Right atrium auricular region (tissue), 2 donors: Measurements from ENCODE around the gene APOA1. TPM values are rescaled to one million over a fixed set of nuclear protein-coding genes. Genes with fewer than 3 reads are reported as not detected.
A peak's percentile ranks its signal among the peaks of the same experiment; 100 is the strongest.

Experiments used
- DNase-seq: peaks from one replicate; pipeline ENCODE4 v3.0.0-alpha.2; 2019; ENCODE audit warnings: low spot score
- H3K27ac ChIP-seq, 2 donors: fragments of 200-600 bp; sonication (generic); 1 replicate in 1 of 2; 2 replicates in 1 of 2; pipeline ENCODE4 v1.5.1; 2016 to 2019
- H3K27me3 ChIP-seq, 2 donors: fragments of 200-600 bp; sonication (generic); one replicate each; pipeline versions ENCODE4 v1.5.1 to v1.6.0; 2017 to 2019
- H3K36me3 ChIP-seq: fragments of 200-600 bp; sonication (generic); one replicate; pipeline ENCODE4 v1.5.1; 2016
- H3K4me1 ChIP-seq, 2 donors: fragments of 200-600 bp; sonication (generic); one replicate each; pipeline versions ENCODE4 v1.5.1 to v1.6.0; 2017 to 2019
- H3K4me3 ChIP-seq, 2 donors: fragments of 200-600 bp; sonication (generic); 1 replicate in 1 of 2; 2 replicates in 1 of 2; pipeline ENCODE4 v1.5.1; 2017 to 2019; ENCODE audit warnings: mild to moderate bottlenecking in 1 of 2, moderate library complexity in 1 of 2
- H3K9me3 ChIP-seq, 2 donors: fragments of 200-600 bp; sonication (generic); one replicate each; pipeline ENCODE4 v1.5.1; 2019
- total RNA-seq, 2 donors: library from RNA; depleted of rRNA; stranded (reverse); fragments of >200 nt; gene quantifications; one replicate each; pipeline ENCODE4 v1.1.0, GENCODE V29; 2016
- TF ChIP-seq, protein P1 (sequence below), 2 donors: fragments of 200-600 bp; sonication (generic); IDR thresholded peaks; one replicate each; pipeline ENCODE4 v1.5.1; 2019; ENCODE audit warnings: antibody characterized with exemption in 2 of 2

The APOA1 gene
- total RNA-seq, 2 donors from 2014 or later: 4.5 to 9.5 TPM

DNA sequence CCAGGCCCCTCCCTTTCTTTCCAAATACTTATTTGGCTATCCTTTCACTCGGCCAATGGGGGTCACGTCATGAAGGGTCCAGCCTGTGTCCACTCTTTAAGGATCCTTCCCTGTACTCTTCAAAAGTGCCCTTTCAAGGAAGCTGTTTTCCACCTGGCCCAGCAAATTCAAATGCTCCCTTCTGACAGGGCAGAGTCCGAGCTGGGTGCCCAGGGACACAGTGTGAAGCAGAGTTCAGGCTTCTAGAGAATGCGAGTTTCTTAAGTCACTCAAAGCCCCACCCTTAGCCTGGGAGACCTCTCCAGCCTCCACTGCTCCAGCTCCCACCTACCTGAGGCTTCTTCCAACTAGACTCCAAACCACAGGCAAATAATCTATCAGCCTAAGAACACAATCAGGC, 5.5 kb upstream of the APOA1 start:
- Histone ChIP-seq H3K4me1 (peaks cover 0 to 4% of the 10 kb centered on the region in 2 donors), H3K9me3 (no peaks in the 10 kb centered on the region), H3K4me3 (no peak overlapping the region), H3K27me3 (no peaks in the 10 kb centered on the region), H3K36me3 (peaks cover 39% of the 10 kb centered on the region), H3K27ac (no peak overlapping the region)
- TF ChIP-seq, protein P1, sequence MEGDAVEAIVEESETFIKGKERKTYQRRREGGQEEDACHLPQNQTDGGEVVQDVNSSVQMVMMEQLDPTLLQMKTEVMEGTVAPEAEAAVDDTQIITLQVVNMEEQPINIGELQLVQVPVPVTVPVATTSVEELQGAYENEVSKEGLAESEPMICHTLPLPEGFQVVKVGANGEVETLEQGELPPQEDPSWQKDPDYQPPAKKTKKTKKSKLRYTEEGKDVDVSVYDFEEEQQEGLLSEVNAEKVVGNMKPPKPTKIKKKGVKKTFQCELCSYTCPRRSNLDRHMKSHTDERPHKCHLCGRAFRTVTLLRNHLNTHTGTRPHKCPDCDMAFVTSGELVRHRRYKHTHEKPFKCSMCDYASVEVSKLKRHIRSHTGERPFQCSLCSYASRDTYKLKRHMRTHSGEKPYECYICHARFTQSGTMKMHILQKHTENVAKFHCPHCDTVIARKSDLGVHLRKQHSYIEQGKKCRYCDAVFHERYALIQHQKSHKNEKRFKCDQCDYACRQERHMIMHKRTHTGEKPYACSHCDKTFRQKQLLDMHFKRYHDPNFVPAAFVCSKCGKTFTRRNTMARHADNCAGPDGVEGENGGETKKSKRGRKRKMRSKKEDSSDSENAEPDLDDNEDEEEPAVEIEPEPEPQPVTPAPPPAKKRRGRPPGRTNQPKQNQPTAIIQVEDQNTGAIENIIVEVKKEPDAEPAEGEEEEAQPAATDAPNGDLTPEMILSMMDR (IDR thresholded peaks at IDR 0.05): no peak
- DNase-seq: no peak

DNA sequence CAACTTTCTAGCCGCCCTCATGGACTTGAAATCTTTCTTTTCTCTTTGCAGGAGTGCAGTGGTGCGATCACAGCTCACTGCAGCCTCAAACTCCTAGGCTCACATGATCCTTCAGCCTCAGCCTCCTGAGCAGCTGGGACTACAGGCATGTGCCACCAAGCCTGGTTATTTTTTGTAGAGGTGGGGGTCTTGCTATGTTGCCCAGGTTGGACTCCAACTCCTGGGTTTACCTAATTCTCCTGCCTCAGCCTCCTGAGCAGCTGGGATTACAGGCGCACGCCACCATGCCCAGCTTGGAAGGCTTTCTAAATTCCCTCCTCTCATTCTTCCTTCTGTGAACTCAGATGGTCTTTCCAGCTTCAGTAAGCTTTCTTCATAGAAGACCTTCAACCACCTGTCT, 4.7 kb upstream of the APOA1 start:
- no peak overlapping the region for H3K27ac ChIP-seq
- peaks cover 0 to 12% of the 10 kb centered on the region in 2 donors for H3K4me1 ChIP-seq
- H3K4me3 ChIP-seq: no peak overlapping the region
- peaks cover 31% of the 10 kb centered on the region for H3K36me3 ChIP-seq
- TF ChIP-seq, protein P1 (IDR thresholded peaks at IDR 0.05): no peak
- DNase-seq: no peak
- no peaks in the 10 kb centered on the region for H3K27me3 ChIP-seq
- no peaks in the 10 kb centered on the region for H3K9me3 ChIP-seq

DNA sequence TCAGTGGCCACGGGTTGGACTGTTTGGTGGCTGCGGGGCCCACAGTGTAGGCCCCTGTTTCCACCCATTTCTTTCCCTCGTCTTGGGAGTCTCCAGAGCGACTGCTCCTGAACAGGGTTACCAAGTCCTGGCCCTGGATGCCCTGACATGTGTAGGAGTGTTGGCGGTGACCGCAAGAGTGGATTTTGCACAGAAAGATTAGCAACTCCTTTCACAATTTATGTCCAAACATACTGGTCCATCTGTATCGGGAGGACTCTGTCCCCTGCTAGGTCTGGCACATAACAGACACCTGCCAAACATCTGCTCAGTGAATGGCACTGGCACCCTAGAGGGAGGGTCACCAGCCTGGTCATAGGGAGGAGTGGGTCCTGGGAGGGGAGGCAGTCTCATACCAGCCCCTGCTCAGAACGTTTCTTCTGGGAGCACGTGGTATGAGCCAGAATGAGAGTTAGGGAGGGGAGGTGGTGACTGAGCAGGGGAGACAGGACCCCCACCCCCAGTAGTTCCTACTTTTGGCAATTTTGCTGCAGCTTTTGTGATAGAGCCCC, 3.4 kb upstream of the APOA1 start:
- DNase-seq: no peak
- TF ChIP-seq, protein P1 (IDR thresholded peaks at IDR 0.05): no peak
- H3K4me1 ChIP-seq: peaks cover 0 to 25% of the 10 kb centered on the region in 2 donors
- no peaks in the 10 kb centered on the region for H3K9me3 ChIP-seq
- no peak overlapping the region for H3K4me3 ChIP-seq
- H3K27me3 ChIP-seq: no peaks in the 10 kb centered on the region
- no peak overlapping the region for H3K27ac ChIP-seq
- H3K36me3 ChIP-seq: peaks cover 18% of the 10 kb centered on the region

DNA sequence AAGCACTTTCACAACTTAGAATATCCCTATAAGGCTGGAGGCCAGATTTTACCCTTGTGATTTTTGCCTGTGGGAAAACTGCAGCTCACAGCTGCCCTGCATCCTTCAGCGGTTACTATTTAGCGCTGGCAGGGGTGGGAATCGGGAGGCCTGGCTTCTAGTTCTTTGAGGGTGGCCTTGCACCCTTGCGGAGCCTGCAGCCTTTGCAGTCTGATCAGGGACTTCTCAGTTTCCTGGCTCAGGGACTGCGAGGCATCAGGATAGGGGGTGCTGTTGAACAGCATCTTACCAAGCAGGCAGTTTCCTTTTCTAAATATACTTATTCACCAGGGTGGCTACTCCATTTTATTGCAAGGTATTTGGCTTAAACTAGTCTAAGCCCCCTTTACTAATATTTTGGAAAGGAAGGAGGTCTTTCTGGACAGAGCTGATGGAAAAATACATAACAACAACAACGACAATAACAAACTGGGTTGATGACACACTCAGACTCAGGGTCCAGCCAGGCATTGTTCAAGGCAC, 2.9 kb upstream of the APOA1 start:
- no peak for DNase-seq
- Histone ChIP-seq H3K36me3 (peaks cover 14% of the 10 kb centered on the region), H3K4me1 (peaks cover 0 to 30% of the 10 kb centered on the region in 2 donors), H3K9me3 (no peaks in the 10 kb centered on the region), H3K27ac (no peak overlapping the region), H3K4me3 (no peak overlapping the region), H3K27me3 (no peaks in the 10 kb centered on the region)
- TF ChIP-seq, protein P1 (IDR thresholded peaks at IDR 0.05): peak in 1 of 2 donors; percentile 40

DNA sequence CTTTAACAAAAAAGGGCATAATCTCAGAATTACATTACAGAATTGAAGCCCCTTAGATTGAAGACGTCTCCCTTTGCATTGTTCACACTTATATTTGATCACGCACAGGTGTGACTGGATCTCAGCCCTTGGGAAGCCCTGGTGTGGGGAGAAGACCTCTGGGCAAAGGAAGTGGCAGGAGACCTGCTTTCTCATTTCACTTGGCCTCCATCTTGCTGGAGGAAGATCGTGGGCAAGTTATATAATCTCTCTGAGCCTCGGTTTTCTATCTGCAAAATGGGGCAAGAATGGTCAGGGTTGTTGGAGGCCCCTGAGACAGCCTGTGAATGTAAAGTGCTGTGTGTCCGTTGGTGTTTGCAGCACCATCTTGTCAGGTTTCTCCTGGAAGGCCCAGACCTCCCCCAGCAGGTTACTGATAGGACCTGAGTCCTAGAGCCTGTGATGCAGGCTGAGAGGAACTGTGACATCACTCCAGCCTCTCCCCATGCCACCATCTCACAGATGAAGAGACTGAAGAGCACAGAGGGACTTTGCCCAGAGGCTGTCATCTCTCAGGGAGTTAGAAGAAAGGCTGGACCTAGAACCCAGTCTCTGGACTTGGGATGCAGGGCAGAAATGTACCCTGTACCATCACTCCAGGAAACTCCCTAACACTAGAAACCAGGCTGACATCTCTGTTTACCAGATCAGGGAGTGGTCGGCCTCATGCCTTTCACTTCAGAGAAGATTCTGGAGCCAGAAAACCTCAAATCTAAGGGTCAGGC, 1.1 kb upstream of the APOA1 start:
- Histone ChIP-seq H3K27me3 (no peaks in the 10 kb centered on the region), H3K4me1 (peaks cover 0 to 38% of the 10 kb centered on the region in 2 donors)
- no peak for DNase-seq

More for the DNA sequence above, 1.1 kb upstream of the APOA1 start:
- H3K9me3 ChIP-seq: no peaks in the 10 kb centered on the region
- TF ChIP-seq, protein P1 (IDR thresholded peaks at IDR 0.05): no peak
- H3K36me3 ChIP-seq: peaks cover 6% of the 10 kb centered on the region
- H3K27ac ChIP-seq: no peak overlapping the region
- no peak overlapping the region for H3K4me3 ChIP-seq
